Neuronal stem cell (in vitro differentiated cells): ENCODE results near the gene EPC2.

Source experiments
- DNase-seq: peaks from one replicate; pipeline ENCODE4 v3.0.0-alpha.2; 2013; ENCODE audit warnings: low spot score
- H2AFZ ChIP-seq: one replicate; pipeline ENCODE4 v1.6.1; 2013; ENCODE audit warnings: mild to moderate bottlenecking, low read length, inconsistent platforms
- H2AK5ac ChIP-seq: 2 replicates; pipeline ENCODE4 v1.6.1; 2013; ENCODE audit warnings: low read depth, mild to moderate bottlenecking, inconsistent platforms, low read length, moderate library complexity, mixed read lengths
- H2BK120ac ChIP-seq: 2 replicates; pipeline ENCODE4 v1.6.1; 2013; ENCODE audit warnings: low read depth, mild to moderate bottlenecking, inconsistent platforms, low read length, moderate library complexity, mixed read lengths
- H2BK12ac ChIP-seq: one replicate; pipeline ENCODE4 v1.6.1; 2013; ENCODE audit warnings: low read length, inconsistent platforms
- H2BK15ac ChIP-seq: 2 replicates; pipeline ENCODE4 v1.6.1; 2013; ENCODE audit warnings: mild to moderate bottlenecking, low read length, inconsistent platforms, mixed read lengths
- H2BK5ac ChIP-seq: one replicate; pipeline ENCODE4 v1.6.1; 2013; ENCODE audit warnings: inconsistent platforms, mild to moderate bottlenecking, low read length, moderate library complexity
- H3K14ac ChIP-seq: one replicate; pipeline ENCODE4 v1.6.1; 2013; ENCODE audit warnings: low read length, inconsistent platforms
- H3K18ac ChIP-seq: 2 replicates; pipeline ENCODE4 v1.6.1; 2013; ENCODE audit warnings: low read length, inconsistent platforms
- H3K23ac ChIP-seq: 2 replicates; pipeline ENCODE4 v1.6.1; 2013; ENCODE audit warnings: low read depth, mild to moderate bottlenecking, mixed read lengths, low read length, inconsistent platforms; ENCODE audit not compliant: poor library complexity
- H3K27ac ChIP-seq: replicated peaks from 3 replicates; pipeline ENCODE4 v1.5.1; 2013; ENCODE audit warnings: low read length, inconsistent platforms
- H3K27me3 ChIP-seq, 3 experiments: 2 replicates each; pipeline ENCODE4 v1.6.1; 2013; ENCODE audit warnings: low read length in 3 of 3, mild to moderate bottlenecking in 2 of 3, inconsistent platforms in 1 of 3, low read depth in 1 of 3, mixed read lengths in 1 of 3, moderate library complexity in 1 of 3; ENCODE audit not compliant: control insufficient read depth in 3 of 3, insufficient read depth in 3 of 3
- H3K36me3 ChIP-seq, 2 donors: replicated peaks in 1 of 2; 2 replicates each; pipeline ENCODE4 v1.6.1; 2013; ENCODE audit warnings: low read length in 2 of 2; ENCODE audit not compliant: control insufficient read depth in 2 of 2, insufficient read depth in 2 of 2
- H3K4ac ChIP-seq: 2 replicates; pipeline ENCODE4 v1.6.1; 2013; ENCODE audit warnings: inconsistent platforms, mild to moderate bottlenecking, low read length, moderate library complexity
- H3K4me1 ChIP-seq, 2 donors: 1 replicate in 1 of 2; 2 replicates in 1 of 2; pipeline ENCODE4 v1.6.1; 2013; ENCODE audit warnings: low read length in 2 of 2, low read depth in 1 of 2; ENCODE audit not compliant: control insufficient read depth in 2 of 2, insufficient read depth in 1 of 2
- H3K4me2 ChIP-seq: one replicate; pipeline ENCODE4 v1.6.1; 2013; ENCODE audit warnings: mild to moderate bottlenecking, low read length, inconsistent platforms; ENCODE audit not compliant: insufficient read depth, poor library complexity, severe bottlenecking
- H3K4me3 ChIP-seq, 2 donors: 2 replicates each; pipeline ENCODE4 v1.5.1; 2013; ENCODE audit warnings: low read length in 2 of 2, mild to moderate bottlenecking in 2 of 2, inconsistent platforms in 1 of 2, moderate library complexity in 1 of 2
- H3K79me1 ChIP-seq: one replicate; pipeline ENCODE4 v1.6.1; 2013; ENCODE audit warnings: low read depth, mild to moderate bottlenecking, inconsistent platforms, low read length, moderate library complexity
- H3K9ac ChIP-seq: one replicate; pipeline ENCODE4 v1.6.1; 2013; ENCODE audit warnings: mild to moderate bottlenecking, low read depth, low read length, inconsistent platforms; ENCODE audit not compliant: poor library complexity
- H3K9me3 ChIP-seq, 2 donors: replicated peaks in 1 of 2; 2 replicates each; pipeline versions ENCODE3 to v1.6.1; 2013; ENCODE audit warnings: low read length in 2 of 2, mild to moderate bottlenecking in 2 of 2, inconsistent platforms in 1 of 2, low read depth in 1 of 2, mixed read lengths in 1 of 2, moderate library complexity in 1 of 2; ENCODE audit not compliant: control insufficient read depth in 2 of 2, insufficient read depth in 1 of 2
- H4K8ac ChIP-seq: one replicate; pipeline ENCODE4 v1.6.1; 2013; ENCODE audit warnings: low read depth, mild to moderate bottlenecking, inconsistent platforms, low read length, moderate library complexity
- H4K91ac ChIP-seq: one replicate; pipeline ENCODE4 v1.6.1; 2013; ENCODE audit warnings: low read length, low read depth, mild to moderate bottlenecking, inconsistent platforms; ENCODE audit not compliant: poor library complexity
- WGBS, 2 donors: extraction: QIAGEN DNeasy Blood & Tissue Kit; methylation state at CpG; one replicate each; pipeline ENCODE4 v1.1.7; 2013; ENCODE audit warnings: missing lambda C conversion rate in 2 of 2, mixed read lengths in 1 of 2; ENCODE audit not compliant: insufficient read length in 2 of 2, insufficient replicate concordance in 1 of 2; ENCODE audit errors: extremely low coverage in 2 of 2; 5-methylcytosine and 5-hydroxymethylcytosine counted together

The EPC2 gene

GRCh38 chr2:148826791-148827190, 182.2 kb downstream of the EPC2 start:
- no peak overlapping the region for H2BK120ac ChIP-seq
- H4K91ac ChIP-seq, result no peak overlapping the region
- no peak overlapping the region for H2AFZ ChIP-seq
- no peaks in the 10 kb centered on the region for H3K36me3 ChIP-seq
- no peak overlapping the region for H2BK5ac ChIP-seq
- H3K4ac ChIP-seq, result no peak overlapping the region
- H3K9ac ChIP-seq, result no peak overlapping the region
- no peak overlapping the region for H3K4me2 ChIP-seq
- H2BK15ac ChIP-seq, result no peak overlapping the region
- H4K8ac ChIP-seq, result no peak overlapping the region
- no peak overlapping the region for H3K18ac ChIP-seq
- H3K79me1 ChIP-seq, result no peaks in the 10 kb centered on the region
- H3K27me3 ChIP-seq, result no peaks in the 10 kb centered on the region
- no peaks in the 10 kb centered on the region for H3K4me1 ChIP-seq
- H3K23ac ChIP-seq, result no peak overlapping the region
- no peak overlapping the region for H3K4me3 ChIP-seq
- no peak for DNase-seq
- no peak overlapping the region for H3K27ac ChIP-seq
- H3K14ac ChIP-seq, result no peak overlapping the region
- no peak overlapping the region for H2AK5ac ChIP-seq
- peaks cover 0 to 3% of the 10 kb centered on the region in 2 donors for H3K9me3 ChIP-seq
- H2BK12ac ChIP-seq, result no peak overlapping the region

GRCh38 chr2:148828941-148829340, 184.4 kb downstream of the EPC2 start:
- H3K27ac ChIP-seq, result no peak overlapping the region
- no peak overlapping the region for H3K4ac ChIP-seq
- H2BK15ac ChIP-seq, result no peak overlapping the region
- H2BK5ac ChIP-seq, result no peak overlapping the region
- DNase-seq, result no peak
- no peak overlapping the region for H4K91ac ChIP-seq
- H3K23ac ChIP-seq, result no peak overlapping the region
- no peak overlapping the region for H3K4me2 ChIP-seq
- no peaks in the 10 kb centered on the region for H3K4me1 ChIP-seq
- no peak overlapping the region for H2AFZ ChIP-seq
- H3K27me3 ChIP-seq, result no peaks in the 10 kb centered on the region
- H3K14ac ChIP-seq, result no peak overlapping the region
- H3K79me1 ChIP-seq, result no peaks in the 10 kb centered on the region
- no peak overlapping the region for H2BK12ac ChIP-seq
- H2BK120ac ChIP-seq, result no peak overlapping the region
- no CpG with 5 or more reads among the region's 2 CpGs for WGBS, 2 donors
- no peaks in the 10 kb centered on the region for H3K36me3 ChIP-seq
- H3K9me3 ChIP-seq, result peaks cover 2 to 3% of the 10 kb centered on the region in 2 donors
- no peak overlapping the region for H3K9ac ChIP-seq
- no peak overlapping the region for H2AK5ac ChIP-seq
- H3K4me3 ChIP-seq, result no peak overlapping the region
- H3K18ac ChIP-seq, result no peak overlapping the region
- no peak overlapping the region for H4K8ac ChIP-seq

GRCh38 chr2:148829618-148830017, 185.1 kb downstream of the EPC2 start:
- H4K8ac ChIP-seq, result no peak overlapping the region
- no peak overlapping the region for H3K14ac ChIP-seq
- WGBS, 2 donors, result no CpG with 5 or more reads among the region's 3 CpGs
- H2BK12ac ChIP-seq, result no peak overlapping the region
- H3K36me3 ChIP-seq, result no peaks in the 10 kb centered on the region
- H3K9me3 ChIP-seq, result peaks cover 2 to 3% of the 10 kb centered on the region in 2 donors
- no peaks in the 10 kb centered on the region for H3K79me1 ChIP-seq
- no peak overlapping the region for H3K9ac ChIP-seq
- H3K18ac ChIP-seq, result no peak overlapping the region
- H3K4ac ChIP-seq, result no peak overlapping the region
- no peaks in the 10 kb centered on the region for H3K4me1 ChIP-seq
- no peak overlapping the region for H3K4me2 ChIP-seq
- no peak overlapping the region for H2BK15ac ChIP-seq
- peaks cover 0 to under 1% (median 0%) of the 10 kb centered on the region in 3 experiments for H3K27me3 ChIP-seq
- no peak overlapping the region for H2AFZ ChIP-seq
- no peak overlapping the region for H2BK5ac ChIP-seq
- H2AK5ac ChIP-seq, result no peak overlapping the region
- H3K4me3 ChIP-seq, result no peak overlapping the region
- no peak for DNase-seq
- no peak overlapping the region for H2BK120ac ChIP-seq
- H4K91ac ChIP-seq, result no peak overlapping the region
- H3K23ac ChIP-seq, result no peak overlapping the region
- H3K27ac ChIP-seq, result no peak overlapping the region

- Histone ChIP-seq H3K14ac (no peak overlapping the region), H2BK5ac (no peak overlapping the region), H2AK5ac (no peak overlapping the region), H3K4me2 (no peak overlapping the region), H3K4ac (no peak overlapping the region), H3K36me3 (no peaks in the 10 kb centered on the region), H3K9me3 (peaks cover 0 to 2% of the 10 kb centered on the region in 2 donors), H4K91ac (no peak overlapping the region), H3K9ac (no peak overlapping the region), H2BK15ac (no peak overlapping the region), H3K4me1 (no peaks in the 10 kb centered on the region), H2AFZ (no peak overlapping the region), H3K18ac (no peak overlapping the region), H2BK12ac (no peak overlapping the region), H2BK120ac (no peak overlapping the region), H3K27me3 (peaks cover 0 to 11% (median 0%) of the 10 kb centered on the region in 3 experiments), H3K27ac (no peak overlapping the region), H3K23ac (no peak overlapping the region), H4K8ac (no peak overlapping the region), H3K79me1 (no peaks in the 10 kb centered on the region), H3K4me3 (no peak overlapping the region)
- no peak for DNase-seq
- no CpG with 5 or more reads among the region's 7 CpGs for WGBS, 2 donors
Observed at GRCh38 chr2:148832637-148833036, 188.1 kb downstream of the EPC2 start.
